Activated naive CD4-positive, alpha-beta T cell treated with anti-CD3 and anti-CD28 coated beads, Interleukin-2, amount 10 ng/mL, durations not matched to agents 7 days and 5 days (primary cell): ENCODE results near the gene MKRN2OS.

Experiments used
- CTCF ChIA-PET: fragments of 350-600 bp; sonication (Branson Sonifier 250); formaldehyde crosslinking; loops from one replicate; lab custom pipeline; 2021; ENCODE audit warnings: antibody characterized with exemption; lab: Charles Lee
- DNase-seq: peaks from one replicate; pipeline ENCODE4 v3.0.0-alpha.2; 2020
- H3K27ac Mint-ChIP-seq: one replicate; pipeline ENCODE4 v1.8.0; 2021; ENCODE audit warnings: mild to moderate bottlenecking, moderate library complexity, mixed read lengths
- H3K27me3 Mint-ChIP-seq: one replicate; pipeline ENCODE4 v1.8.0; 2021; ENCODE audit warnings: mild to moderate bottlenecking, mixed read lengths
- H3K36me3 Mint-ChIP-seq: one replicate; pipeline ENCODE4 v1.8.0; 2021; ENCODE audit warnings: mixed read lengths
- H3K4me1 Mint-ChIP-seq: one replicate; pipeline ENCODE4 v1.8.0; 2021; ENCODE audit warnings: mixed read lengths
- H3K4me3 Mint-ChIP-seq: one replicate; pipeline ENCODE4 v1.8.0; 2021; ENCODE audit warnings: mild to moderate bottlenecking, moderate library complexity, mixed read lengths
- H3K9me3 Mint-ChIP-seq: one replicate; pipeline ENCODE4 v1.8.0; 2021; ENCODE audit warnings: mixed read lengths

Gene MKRN2OS

GRCh38 chr3:12578742-12579141 lies 33.4 kb upstream of the MKRN2OS start:
- peaks cover 55% of the 10 kb centered on the region for H3K36me3 Mint-ChIP-seq
- no peak overlapping the region for H3K27ac Mint-ChIP-seq
- CTCF ChIA-PET = interaction anchor here (2.6 kb wide), 1 partner anchor 20 kb away, joined by 6 read pairs; no protein-coding TSS in a partner anchor
- no peak overlapping the region for H3K4me3 Mint-ChIP-seq
- no peaks in the 10 kb centered on the region for H3K27me3 Mint-ChIP-seq
- H3K4me1 Mint-ChIP-seq = no peaks in the 10 kb centered on the region
- DNase-seq = no peak
- no peaks in the 10 kb centered on the region for H3K9me3 Mint-ChIP-seq

GRCh38 chr3:12577379-12577778 lies 32.1 kb upstream of the MKRN2OS start:
- CTCF ChIA-PET = interaction anchor here (2.6 kb wide), 1 partner anchor 19 kb away, joined by 6 read pairs; no protein-coding TSS in a partner anchor
- H3K4me3 Mint-ChIP-seq = no peak overlapping the region
- no peak overlapping the region for H3K27ac Mint-ChIP-seq
- H3K27me3 Mint-ChIP-seq = no peaks in the 10 kb centered on the region
- H3K9me3 Mint-ChIP-seq = no peaks in the 10 kb centered on the region
- H3K36me3 Mint-ChIP-seq = peaks cover 54% of the 10 kb centered on the region
- no peaks in the 10 kb centered on the region for H3K4me1 Mint-ChIP-seq
- DNase-seq = no peak

- no peak for DNase-seq
- CTCF ChIA-PET = interaction anchor here (0.8 kb wide), 1 partner anchor 10 kb away, joined by 3 read pairs; no protein-coding TSS in a partner anchor
- H3K27me3 Mint-ChIP-seq = no peaks in the 10 kb centered on the region
Observed at GRCh38 chr3:12574661-12575060, 29.4 kb upstream of the MKRN2OS start.

GRCh38 chr3:12574131-12574530 lies 28.8 kb upstream of the MKRN2OS start:
- no peaks in the 10 kb centered on the region for H3K27me3 Mint-ChIP-seq
- DNase-seq = no peak
- H3K36me3 Mint-ChIP-seq = peaks cover 68% of the 10 kb centered on the region
- no peaks in the 10 kb centered on the region for H3K4me1 Mint-ChIP-seq
- H3K4me3 Mint-ChIP-seq = no peak overlapping the region
- H3K27ac Mint-ChIP-seq = no peak overlapping the region
- CTCF ChIA-PET = no interaction called here
- no peaks in the 10 kb centered on the region for H3K9me3 Mint-ChIP-seq

More at GRCh38 chr3:12574661-12575060, 29.4 kb upstream of the MKRN2OS start:
- Mint-ChIP-seq H3K4me3 (no peak overlapping the region), H3K9me3 (no peaks in the 10 kb centered on the region), H3K4me1 (no peaks in the 10 kb centered on the region), H3K36me3 (peaks cover 69% of the 10 kb centered on the region), H3K27ac (no peak overlapping the region)

- DNase-seq = no peak
- CTCF ChIA-PET = no interaction called here
- Mint-ChIP-seq H3K27ac (no peak overlapping the region), H3K4me1 (peaks cover 4% of the 10 kb centered on the region), H3K4me3 (no peak overlapping the region), H3K36me3 (peaks cover 74% of the 10 kb centered on the region), H3K9me3 (peaks cover under 1% of the 10 kb centered on the region), H3K27me3 (no peaks in the 10 kb centered on the region)
Observed at GRCh38 chr3:12571986-12572385, 26.7 kb upstream of the MKRN2OS start.

- H3K27ac Mint-ChIP-seq = no peak overlapping the region
- no peak for DNase-seq
- CTCF ChIA-PET = interaction anchor here (1.9 kb wide), 1 partner anchor 11 kb away, joined by 4 read pairs; no protein-coding TSS in a partner anchor
- H3K4me3 Mint-ChIP-seq = no peak overlapping the region
- no peaks in the 10 kb centered on the region for H3K27me3 Mint-ChIP-seq
- peaks cover 11% of the 10 kb centered on the region for H3K9me3 Mint-ChIP-seq
- H3K4me1 Mint-ChIP-seq = peaks cover 12% of the 10 kb centered on the region
- H3K36me3 Mint-ChIP-seq = peaks cover 72% of the 10 kb centered on the region
Observed at GRCh38 chr3:12569836-12570235, 24.5 kb upstream of the MKRN2OS start.

GRCh38 chr3:12568747-12569146 lies 23.4 kb upstream of the MKRN2OS start:
- Mint-ChIP-seq H3K9me3 (peaks cover 11% of the 10 kb centered on the region), H3K27ac (no peak overlapping the region), H3K4me3 (no peak overlapping the region), H3K36me3 (peaks cover 67% of the 10 kb centered on the region), H3K4me1 (peaks cover 12% of the 10 kb centered on the region), H3K27me3 (no peaks in the 10 kb centered on the region)
- DNase-seq = no peak
- CTCF ChIA-PET = interaction anchor here (1.9 kb wide), 1 partner anchor 10 kb away, joined by 4 read pairs; no protein-coding TSS in a partner anchor

GRCh38 chr3:12566976-12567375 lies 21.7 kb upstream of the MKRN2OS start:
- H3K4me1 Mint-ChIP-seq = peaks cover 13% of the 10 kb centered on the region
- H3K36me3 Mint-ChIP-seq = peaks cover 56% of the 10 kb centered on the region
- H3K27me3 Mint-ChIP-seq = no peaks in the 10 kb centered on the region
- CTCF ChIA-PET = interaction anchor here (0.6 kb wide), 1 partner anchor 11 kb away, joined by 3 read pairs; no protein-coding TSS in a partner anchor
- DNase-seq = no peak
- no peak overlapping the region for H3K27ac Mint-ChIP-seq
- no peak overlapping the region for H3K4me3 Mint-ChIP-seq
- H3K9me3 Mint-ChIP-seq = peaks cover 11% of the 10 kb centered on the region

GRCh38 chr3:12562451-12562850 lies 17.2 kb upstream of the MKRN2OS start:
- Mint-ChIP-seq H3K9me3 (peaks cover 11% of the 10 kb centered on the region), H3K4me1 (peaks cover 48% of the 10 kb centered on the region), H3K27ac (no peak overlapping the region), H3K36me3 (peaks cover 24% of the 10 kb centered on the region), H3K4me3 (no peak overlapping the region), H3K27me3 (no peaks in the 10 kb centered on the region)
- CTCF ChIA-PET = interaction anchor here (0.6 kb wide), 1 partner anchor 10 kb away, joined by 4 read pairs; no protein-coding TSS in a partner anchor
- DNase-seq = no peak

GRCh38 chr3:12561397-12561796 lies 16.1 kb upstream of the MKRN2OS start:
- no peak for DNase-seq
- Mint-ChIP-seq H3K9me3 (peaks cover 6% of the 10 kb centered on the region), H3K27ac (no peak overlapping the region), H3K27me3 (peaks cover 4% of the 10 kb centered on the region), H3K4me3 (no peak overlapping the region), H3K36me3 (peaks cover 16% of the 10 kb centered on the region), H3K4me1 (peaks cover 46% of the 10 kb centered on the region)
- CTCF ChIA-PET = interaction anchor here (0.6 kb wide), 1 partner anchor 46 kb away, joined by 5 read pairs; no protein-coding TSS in a partner anchor

- CTCF ChIA-PET = no interaction called here
- peaks cover 2% of the 10 kb centered on the region for H3K9me3 Mint-ChIP-seq
- H3K27me3 Mint-ChIP-seq = peaks cover 6% of the 10 kb centered on the region
- peak overlapping the region; percentile 64 for H3K27ac Mint-ChIP-seq
- H3K4me3 Mint-ChIP-seq = no peak overlapping the region
- H3K4me1 Mint-ChIP-seq = peaks cover 47% of the 10 kb centered on the region
- no peak for DNase-seq
- peaks cover 12% of the 10 kb centered on the region for H3K36me3 Mint-ChIP-seq
Observed at GRCh38 chr3:12560505-12561190, 15.3 kb upstream of the MKRN2OS start.

GRCh38 chr3:12559520-12559919 lies 14.2 kb upstream of the MKRN2OS start:
- DNase-seq = no peak
- Mint-ChIP-seq H3K9me3 (no peaks in the 10 kb centered on the region), H3K4me3 (no peak overlapping the region), H3K27me3 (peaks cover 13% of the 10 kb centered on the region), H3K4me1 (peaks cover 51% of the 10 kb centered on the region), H3K36me3 (peaks cover 4% of the 10 kb centered on the region), H3K27ac (no peak overlapping the region)
- CTCF ChIA-PET = interaction anchor here (1.2 to 1.7 kb wide), 2 partner anchors 9 to 18 kb away, joined by 4 to 6 read pairs; no protein-coding TSS in a partner anchor

- no peak overlapping the region for H3K27ac Mint-ChIP-seq
- DNase-seq = no peak
- no peaks in the 10 kb centered on the region for H3K9me3 Mint-ChIP-seq
- peaks cover under 1% of the 10 kb centered on the region for H3K36me3 Mint-ChIP-seq
- peak overlapping the region; percentile 82 for H3K4me3 Mint-ChIP-seq
- CTCF ChIA-PET = interaction anchor here (1.2 to 1.7 kb wide), 2 partner anchors 10 to 19 kb away, joined by 4 to 6 read pairs; no protein-coding TSS in a partner anchor
- peaks cover 20% of the 10 kb centered on the region for H3K27me3 Mint-ChIP-seq
- H3K4me1 Mint-ChIP-seq = peaks cover 57% of the 10 kb centered on the region
Observed at GRCh38 chr3:12558706-12559105, 13.4 kb upstream of the MKRN2OS start.

GRCh38 chr3:12557473-12558100 lies 12.3 kb upstream of the MKRN2OS start:
- H3K4me3 Mint-ChIP-seq = peak overlapping the region; percentile 82
- peak overlapping the region; percentile 95 for H3K27ac Mint-ChIP-seq
- H3K36me3 Mint-ChIP-seq = no peaks in the 10 kb centered on the region
- peaks cover 28% of the 10 kb centered on the region for H3K27me3 Mint-ChIP-seq
- H3K4me1 Mint-ChIP-seq = peaks cover 60% of the 10 kb centered on the region
- CTCF ChIA-PET = interaction anchor here (1.7 kb wide), 1 partner anchor 20 kb away, joined by 6 read pairs; no protein-coding TSS in a partner anchor
- DNase-seq = no peak
- no peaks in the 10 kb centered on the region for H3K9me3 Mint-ChIP-seq
